ENCODE data around the gene CDC14A.

The CDC14A gene

GRCh38 chr1:100538913-100539835 lies 186.9 kb downstream of the CDC14A start:
- no peak for DNase-seq (ENCODE audit: low spot score)

GRCh38 chr1:100539836-100540536 lies 187.7 kb downstream of the CDC14A start:
- no peak for DNase-seq (ENCODE audit: low spot score)

- DNase-seq (ENCODE audit: low spot score): no peak
Observed at GRCh38 chr1:100542285-100542684, 190.0 kb downstream of the CDC14A start.

- no peak for DNase-seq (ENCODE audit: low spot score)
Observed at GRCh38 chr1:100543640-100544039, 191.3 kb downstream of the CDC14A start.

- DNase-seq (ENCODE audit: low spot score): no peak
Observed at GRCh38 chr1:100544791-100545190, 192.5 kb downstream of the CDC14A start.

- DNase-seq (ENCODE audit: low spot score): no peak
Observed at GRCh38 chr1:100545855-100546254, 193.5 kb downstream of the CDC14A start.

GRCh38 chr1:100552031-100552430 lies 199.7 kb downstream of the CDC14A start:
- DNase-seq (ENCODE audit: low spot score): no peak

- DNase-seq (ENCODE audit: low spot score): no peak
Observed at GRCh38 chr1:100552922-100553321, 200.6 kb downstream of the CDC14A start.

GRCh38 chr1:100556181-100556580 lies 203.9 kb downstream of the CDC14A start:
- no peak for DNase-seq (ENCODE audit: low spot score)

- DNase-seq (ENCODE audit: low spot score): no peak
Observed at GRCh38 chr1:100556925-100557605, 204.8 kb downstream of the CDC14A start.

- no peak for DNase-seq (ENCODE audit: low spot score)
Observed at GRCh38 chr1:100557606-100557953, 205.3 kb downstream of the CDC14A start.

- no peak for DNase-seq (ENCODE audit: low spot score)
Observed at GRCh38 chr1:100565533-100565932, 213.2 kb downstream of the CDC14A start.

- no peak for DNase-seq (ENCODE audit: low spot score)
Observed at GRCh38 chr1:100565937-100566699, 213.8 kb downstream of the CDC14A start.

- DNase-seq (ENCODE audit: low spot score): no peak
Observed at GRCh38 chr1:100567062-100567461, 214.8 kb downstream of the CDC14A start.

Measured in left forelimb (tissue), 1 donor.